Measurements from ENCODE around the gene C16orf92.

The C16orf92 gene

DNA sequence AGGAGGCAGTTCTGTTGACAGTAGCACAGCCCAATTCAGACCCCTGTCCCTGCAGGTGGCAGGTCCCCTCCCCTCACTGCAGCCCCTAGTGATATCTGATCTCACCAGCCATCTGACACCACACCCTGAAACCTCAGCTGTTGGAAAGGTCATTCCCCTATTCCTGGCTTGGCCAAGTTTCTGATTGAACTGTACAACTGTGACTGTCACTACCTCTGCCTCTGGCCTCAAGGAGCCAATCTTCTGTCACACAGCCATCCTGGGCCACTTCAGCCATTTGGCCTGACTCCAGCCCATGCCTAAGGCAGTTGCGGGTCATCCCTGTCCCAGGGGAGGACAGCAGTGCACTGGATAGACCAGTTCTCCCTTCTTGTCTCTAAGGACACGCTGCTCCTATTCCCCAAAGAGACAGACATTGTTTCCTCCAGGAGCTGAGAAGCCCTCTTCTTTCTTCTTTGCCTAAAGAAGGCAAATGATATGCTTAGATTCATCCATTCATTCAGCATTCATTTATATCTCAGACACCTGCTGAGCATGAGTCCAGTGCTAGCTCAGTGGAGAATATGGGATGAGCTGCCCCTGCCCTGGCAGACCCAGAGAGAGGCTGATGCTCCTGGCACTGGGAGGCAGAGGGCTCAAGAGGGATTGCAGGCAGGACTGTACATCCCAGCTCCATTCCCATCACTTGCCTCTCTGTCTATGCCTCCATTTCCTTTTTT is 38.0 kb downstream of the C16orf92 start:
- no peak for DNase-seq (ENCODE audit: low read depth in 2 of 2)

DNA sequence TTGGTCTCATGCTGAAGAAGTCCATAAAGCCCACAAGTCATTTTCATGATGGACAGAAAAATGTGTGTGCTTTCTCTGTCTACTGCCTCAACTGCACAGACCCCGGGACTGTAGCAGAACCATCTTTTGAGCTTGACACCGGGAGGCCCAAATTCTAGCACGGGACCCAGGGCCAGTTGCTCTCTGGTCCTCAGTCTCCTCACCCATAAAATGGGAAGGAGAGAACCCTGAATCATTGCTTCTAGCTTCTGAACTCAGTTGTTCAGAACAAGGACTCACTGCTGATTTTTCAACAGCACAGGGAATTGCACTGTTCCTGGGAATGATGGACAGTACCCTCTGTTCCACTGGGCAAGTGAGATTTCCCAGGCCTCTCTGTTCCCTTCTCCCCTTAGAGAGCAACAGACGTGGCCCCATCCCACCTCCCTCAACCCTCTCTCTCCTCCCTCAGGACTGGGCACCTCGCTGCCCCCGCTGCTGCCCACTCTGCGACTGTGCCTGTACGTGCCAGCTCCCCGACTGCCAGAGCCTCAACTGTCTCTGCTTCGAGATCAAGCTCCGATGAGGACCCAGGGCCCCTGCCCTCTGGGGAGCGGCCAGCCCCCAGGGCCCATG is 40.4 kb downstream of the C16orf92 start:
- no peak for DNase-seq (ENCODE audit: low read depth in 2 of 2)

DNA sequence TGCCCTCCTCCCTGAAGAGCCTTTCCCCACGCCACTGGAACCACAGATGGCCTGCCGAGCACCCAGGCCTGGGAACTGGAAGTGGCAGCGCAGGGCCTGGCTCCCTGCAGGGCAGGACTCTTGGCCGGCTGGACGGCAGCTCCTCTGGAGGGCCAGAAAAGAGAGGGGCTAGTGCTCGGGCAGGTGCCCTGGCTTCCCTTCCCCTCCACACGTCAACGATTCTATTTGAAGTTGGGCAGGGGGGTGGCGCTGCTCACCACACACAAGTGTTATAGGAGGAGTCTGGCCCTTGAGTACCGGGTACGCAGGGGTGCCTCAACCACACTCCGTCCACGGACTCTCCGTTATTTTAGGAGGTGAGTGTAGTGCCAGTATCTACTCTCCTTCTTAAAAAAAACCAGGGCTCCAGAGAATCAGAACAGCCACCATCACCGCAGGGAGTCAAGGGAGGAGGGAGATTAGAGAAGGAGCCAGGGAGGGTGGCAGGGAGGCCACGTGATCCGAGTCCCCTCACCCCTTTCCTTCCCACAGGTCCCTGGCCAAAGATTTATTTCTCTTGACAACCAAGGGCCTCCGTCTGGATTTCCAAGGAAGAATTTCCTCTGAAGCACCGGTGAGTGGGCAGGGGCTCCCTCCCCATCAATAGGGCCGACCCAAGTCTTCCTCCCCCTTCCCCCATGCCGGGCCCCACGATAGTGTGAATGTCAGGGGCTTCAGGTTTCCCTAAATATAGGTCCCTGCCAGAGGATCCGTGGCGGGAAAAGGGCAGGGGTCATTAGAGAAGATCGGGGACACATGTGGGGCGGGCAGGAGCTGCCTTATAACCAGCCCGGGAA is 41.1 kb downstream of the C16orf92 start:
- DNase-seq (ENCODE audit: low read depth in 2 of 2), result peak; percentile 53 to 63

DNA sequence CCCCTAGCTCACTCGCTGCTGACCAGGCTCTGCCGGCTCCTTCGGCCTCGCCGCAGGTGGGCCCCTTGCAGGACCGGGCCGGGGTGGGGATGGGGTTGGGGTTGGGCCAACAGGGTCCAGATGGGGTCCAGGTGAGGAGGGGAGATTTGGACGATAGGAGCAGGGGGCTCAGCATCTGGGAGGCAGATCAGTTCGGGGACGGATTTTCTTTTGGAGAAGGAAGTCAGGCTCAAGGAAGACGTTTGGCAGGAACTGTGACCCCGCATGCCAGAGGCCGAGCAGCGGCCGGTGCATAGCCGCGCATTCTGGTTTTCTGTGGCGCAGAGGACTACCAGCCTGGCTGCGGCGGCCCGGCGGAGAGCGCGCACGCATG is 41.7 kb downstream of the C16orf92 start:
- no peak for DNase-seq (ENCODE audit: low read depth in 2 of 2)

DNA sequence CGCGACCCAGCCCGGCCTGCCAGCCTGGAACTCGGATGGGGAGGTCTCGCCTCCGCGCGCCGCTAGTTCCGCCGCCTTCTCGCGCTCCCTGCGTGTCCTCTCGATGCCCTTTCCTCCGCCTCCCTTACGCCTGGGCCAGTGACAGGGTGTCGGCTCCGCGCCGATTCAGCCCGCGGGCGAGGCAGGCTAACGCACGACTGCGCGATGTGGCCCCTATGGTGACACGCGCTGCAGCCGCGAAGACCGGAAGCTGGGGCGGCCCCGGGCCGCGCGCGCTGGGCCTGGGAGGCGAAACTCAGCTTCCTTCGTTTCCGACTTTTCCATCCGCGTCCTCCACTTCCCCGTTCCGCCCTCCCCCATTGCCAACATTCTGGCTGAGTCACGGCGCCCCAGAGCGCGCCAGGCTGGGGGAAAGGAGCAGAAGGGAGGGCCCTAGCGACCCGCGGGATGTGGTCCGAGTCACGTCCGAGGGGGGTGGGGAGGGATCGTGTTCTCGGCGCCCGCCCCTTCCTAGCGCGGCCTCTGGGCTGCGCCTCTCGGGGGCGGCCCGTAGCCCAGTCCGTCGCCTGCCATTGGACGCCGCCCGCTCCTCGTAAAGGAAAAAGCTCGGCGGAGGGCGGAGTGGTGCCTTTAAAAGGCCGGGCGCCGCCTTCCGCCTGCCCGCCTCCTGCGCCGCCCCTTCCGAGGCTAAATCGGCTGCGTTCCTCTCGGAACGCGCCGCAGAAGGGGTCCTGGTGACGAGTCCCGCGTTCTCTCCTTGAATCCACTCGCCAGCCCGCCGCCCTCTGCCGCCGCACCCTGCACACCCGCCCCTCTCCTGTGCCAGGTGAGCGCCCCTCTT is 42.3 kb downstream of the C16orf92 start, which contains the start of gene ALDOA:
TSS of gene ALDOA (plus strand) at position 659 of the 841 bp plus-strand sequence. CDS start 1,138 bp downstream, outside the sequence.
- peak; percentile 94 to 98 for DNase-seq (ENCODE audit: low read depth in 2 of 2)

DNA sequence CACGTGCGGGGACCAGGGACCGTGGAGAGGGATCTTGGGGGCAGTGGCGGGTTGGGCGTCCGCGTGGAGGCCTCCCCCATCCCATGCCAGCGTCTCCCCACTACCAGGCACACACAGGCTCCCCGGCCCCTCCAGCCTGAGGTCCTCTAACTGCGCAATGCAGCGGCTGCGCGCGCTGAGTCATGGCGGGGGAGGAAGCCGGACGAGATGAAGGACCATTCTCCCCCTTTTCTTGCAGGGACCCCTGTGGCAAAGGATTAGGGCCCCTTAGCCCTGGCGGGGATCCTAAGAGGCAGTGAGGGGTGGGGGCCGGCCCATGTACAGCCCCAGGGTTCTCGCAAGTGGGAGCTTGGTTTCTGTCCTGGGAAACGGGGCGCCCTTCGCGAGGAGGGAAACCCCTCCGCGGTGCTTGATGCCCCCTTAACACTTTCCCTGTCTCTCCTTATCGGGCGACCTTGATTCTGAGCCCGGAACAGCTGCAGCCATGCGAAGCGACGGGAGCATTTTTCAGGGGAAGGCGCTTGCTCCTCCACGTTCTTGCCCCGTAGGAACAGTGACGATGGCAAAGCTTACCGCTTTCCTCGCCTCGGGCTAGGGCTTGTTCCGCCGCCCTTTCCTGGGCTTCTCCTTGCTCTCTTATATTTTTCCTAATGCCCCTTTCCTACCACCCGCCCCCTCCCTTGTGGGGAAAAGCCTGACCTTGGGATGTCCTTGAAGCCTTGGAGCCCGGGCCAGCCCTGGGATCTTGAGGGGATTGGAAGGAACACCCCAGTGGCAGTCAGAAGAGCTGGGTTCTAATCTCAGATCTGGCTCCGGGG is 43.2 kb downstream of the C16orf92 start:
- DNase-seq (ENCODE audit: low read depth in 2 of 2), result no peak

DNA sequence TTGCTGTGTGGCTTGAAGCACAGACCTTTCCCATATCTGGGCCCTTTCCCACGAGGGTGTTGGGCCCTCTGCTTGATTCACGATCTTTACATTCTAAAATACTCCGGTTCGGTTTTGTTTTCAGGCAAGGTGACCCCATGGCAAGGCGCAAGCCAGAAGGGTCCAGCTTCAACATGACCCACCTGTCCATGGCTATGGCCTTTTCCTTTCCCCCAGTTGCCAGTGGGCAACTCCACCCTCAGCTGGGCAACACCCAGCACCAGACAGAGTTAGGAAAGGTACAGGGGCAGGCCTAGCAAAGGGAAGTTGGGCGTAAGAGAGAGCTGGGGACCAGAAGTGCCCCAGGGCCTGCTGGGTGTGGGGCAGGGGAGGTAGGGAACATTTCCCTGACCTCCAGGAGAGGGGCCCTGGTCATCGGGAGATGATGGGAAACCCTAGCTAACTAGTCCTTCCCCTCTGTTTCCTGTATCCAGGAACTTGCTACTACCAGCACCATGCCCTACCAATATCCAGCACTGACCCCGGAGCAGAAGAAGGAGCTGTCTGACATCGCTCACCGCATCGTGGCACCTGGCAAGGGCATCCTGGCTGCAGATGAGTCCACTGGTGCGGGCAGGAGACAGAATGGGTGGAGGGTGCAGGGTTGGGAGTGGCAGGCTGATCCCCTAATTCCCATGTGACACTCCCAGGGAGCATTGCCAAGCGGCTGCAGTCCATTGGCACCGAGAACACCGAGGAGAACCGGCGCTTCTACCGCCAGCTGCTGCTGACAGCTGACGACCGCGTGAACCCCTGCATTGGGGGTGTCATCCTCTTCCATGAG is 44.0 kb downstream of the C16orf92 start:
- DNase-seq (ENCODE audit: low read depth in 2 of 2), result no peak

DNA sequence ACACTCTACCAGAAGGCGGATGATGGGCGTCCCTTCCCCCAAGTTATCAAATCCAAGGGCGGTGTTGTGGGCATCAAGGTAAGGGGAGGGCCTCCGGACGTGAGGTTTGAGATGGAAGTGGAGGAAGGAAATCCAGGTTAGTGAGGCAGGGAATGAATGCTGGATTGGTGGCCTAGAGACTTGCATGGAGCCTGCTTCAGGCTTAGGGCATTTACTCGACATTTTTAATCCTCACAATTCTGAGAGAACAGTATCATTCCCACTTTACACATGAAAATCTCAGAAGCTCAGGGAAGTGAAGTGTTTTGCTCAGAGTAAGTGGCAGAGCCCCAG is 44.6 kb downstream of the C16orf92 start:
- no peak for DNase-seq (ENCODE audit: low read depth in 2 of 2)

DNA sequence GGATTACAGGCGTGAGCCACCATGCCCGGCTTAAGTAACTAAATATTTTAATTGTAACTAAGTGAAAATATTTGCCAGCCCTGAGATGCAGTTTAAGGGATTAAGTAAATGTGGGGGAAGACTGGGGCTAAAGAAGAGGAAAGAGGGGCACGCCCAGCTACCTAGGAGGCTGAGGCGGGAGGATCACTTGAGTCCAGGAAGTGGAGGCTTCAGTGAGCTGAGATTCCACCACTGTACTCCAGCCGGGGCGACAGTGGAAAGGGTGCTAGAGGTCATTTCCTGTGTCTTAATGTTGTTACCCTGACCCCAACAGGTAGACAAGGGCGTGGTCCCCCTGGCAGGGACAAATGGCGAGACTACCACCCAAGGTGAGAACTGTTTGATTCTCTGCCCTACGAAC is 45.3 kb downstream of the C16orf92 start:
- no peak for DNase-seq (ENCODE audit: low read depth in 2 of 2)

DNA sequence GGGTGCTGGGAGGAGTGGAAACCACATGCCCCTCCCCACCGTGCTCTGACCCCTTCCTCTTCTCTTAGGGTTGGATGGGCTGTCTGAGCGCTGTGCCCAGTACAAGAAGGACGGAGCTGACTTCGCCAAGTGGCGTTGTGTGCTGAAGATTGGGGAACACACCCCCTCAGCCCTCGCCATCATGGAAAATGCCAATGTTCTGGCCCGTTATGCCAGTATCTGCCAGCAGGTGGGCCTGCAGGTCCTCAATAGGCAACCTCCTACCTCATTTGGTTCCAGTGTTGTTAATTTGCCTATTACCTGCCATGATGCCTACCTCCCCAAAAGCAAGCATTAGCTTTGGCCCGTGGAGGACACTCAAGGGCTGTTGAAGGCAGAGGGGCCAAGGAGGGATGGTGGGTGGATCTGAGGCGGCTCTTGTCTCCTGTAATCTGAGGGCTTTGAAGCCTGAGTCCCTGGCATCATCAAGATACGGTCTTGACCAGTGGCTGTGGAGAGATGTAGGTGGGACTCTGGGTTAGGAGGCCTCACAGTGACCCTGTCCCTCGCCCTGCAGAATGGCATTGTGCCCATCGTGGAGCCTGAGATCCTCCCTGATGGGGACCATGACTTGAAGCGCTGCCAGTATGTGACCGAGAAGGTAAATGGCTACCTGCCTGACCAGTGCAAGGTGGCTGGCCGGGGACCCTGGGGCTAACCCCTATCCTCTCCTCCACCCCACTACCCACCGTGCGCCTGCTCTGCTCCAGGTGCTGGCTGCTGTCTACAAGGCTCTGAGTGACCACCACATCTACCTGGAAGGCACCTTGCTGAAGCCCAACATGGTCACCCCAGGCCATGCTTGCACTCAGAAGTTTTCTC is 46.0 kb downstream of the C16orf92 start:
- DNase-seq (ENCODE audit: low read depth in 2 of 2), result no peak

DNA sequence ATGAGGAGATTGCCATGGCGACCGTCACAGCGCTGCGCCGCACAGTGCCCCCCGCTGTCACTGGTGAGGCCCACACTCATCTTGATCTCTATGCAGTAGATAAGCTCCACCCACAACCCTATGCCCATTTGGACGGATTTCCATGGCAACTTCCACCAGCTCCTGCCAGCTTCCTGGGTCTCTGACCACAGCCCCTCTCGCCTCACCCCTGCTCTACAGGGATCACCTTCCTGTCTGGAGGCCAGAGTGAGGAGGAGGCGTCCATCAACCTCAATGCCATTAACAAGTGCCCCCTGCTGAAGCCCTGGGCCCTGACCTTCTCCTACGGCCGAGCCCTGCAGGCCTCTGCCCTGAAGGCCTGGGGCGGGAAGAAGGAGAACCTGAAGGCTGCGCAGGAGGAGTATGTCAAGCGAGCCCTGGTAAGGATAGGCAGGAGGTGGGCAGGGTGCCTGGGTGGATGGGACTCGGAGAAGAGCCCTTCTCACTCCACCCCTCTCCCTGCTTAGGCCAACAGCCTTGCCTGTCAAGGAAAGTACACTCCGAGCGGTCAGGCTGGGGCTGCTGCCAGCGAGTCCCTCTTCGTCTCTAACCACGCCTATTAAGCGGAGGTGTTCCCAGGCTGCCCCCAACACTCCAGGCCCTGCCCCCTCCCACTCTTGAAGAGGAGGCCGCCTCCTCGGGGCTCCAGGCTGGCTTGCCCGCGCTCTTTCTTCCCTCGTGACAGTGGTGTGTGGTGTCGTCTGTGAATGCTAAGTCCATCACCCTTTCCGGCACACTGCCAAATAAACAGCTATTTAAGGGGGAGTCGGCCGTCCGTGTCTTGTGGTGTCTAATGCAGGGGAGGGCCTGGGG is 46.8 kb downstream of the C16orf92 start:
- DNase-seq (ENCODE audit: low read depth in 2 of 2), result no peak

DNA sequence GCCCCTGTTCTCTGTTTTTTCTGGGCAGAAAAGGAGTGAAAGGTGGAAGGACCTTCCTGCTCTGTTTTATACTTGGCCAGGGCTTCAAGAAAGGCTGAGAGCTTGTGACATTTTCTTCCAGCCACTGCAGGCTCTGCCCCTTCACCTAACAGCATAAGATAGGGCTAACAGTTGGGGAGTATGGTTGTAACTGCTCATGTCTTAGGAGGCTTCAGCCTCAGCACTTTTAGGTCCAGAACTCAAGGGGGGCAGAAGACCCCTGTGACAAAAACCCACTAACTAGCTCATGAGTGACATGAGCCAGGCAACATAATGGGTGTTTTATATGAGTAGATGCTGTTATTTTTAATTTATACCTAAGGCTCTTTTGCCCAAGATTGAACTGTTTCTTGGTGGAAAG is 47.5 kb downstream of the C16orf92 start:
- DNase-seq (ENCODE audit: low read depth in 2 of 2), result no peak
